IMR-90 (cell line): ENCODE data around the gene HOXA5. TPM values are rescaled to one million over a fixed set of nuclear protein-coding genes. Genes with fewer than 3 reads are reported as not detected.

Source experiments
- ATAC-seq: fragments of 200-7000 bp; cut with Tn5 transposase; 2 replicates; pipeline ENCODE4 v1.9.1; 2020; ENCODE audit warnings: low read depth, mild to moderate bottlenecking, moderate library complexity
- BruUV-seq: library from RNA; stranded (reverse); fragments of 400-500 nt; replicated peaks from 2 replicates; lab custom pipeline; 2021; lab: Mats Ljungman, UMichigan
- CTCF ChIA-PET: fragments of 300-600 bp; formaldehyde crosslinking; extraction: SDS; loops from one replicate; lab custom pipeline; 2021; ENCODE audit warnings: antibody characterized with exemption; lab: Yijun Ruan, JAX
- POLR2A ChIA-PET: fragments of 300-600 bp; sonication (Branson Sonifier 250); formaldehyde crosslinking; loops from one replicate; lab custom pipeline; 2022; ENCODE audit warnings: antibody characterized with exemption; ENCODE audit not compliant: unreplicated experiment; lab: Charles Lee
- DNase-seq: peaks from one replicate; pipeline ENCODE4 v3.0.0; 2013
- H2AFZ ChIP-seq: replicated peaks from 2 replicates; pipeline ENCODE3; 2013; ENCODE audit warnings: low read length, mild to moderate bottlenecking; ENCODE audit not compliant: poor library complexity
- H2AK5ac ChIP-seq: 2 replicates; pipeline ENCODE4 v1.6.1; 2013; ENCODE audit warnings: low read depth, low read length, inconsistent platforms
- H2AK9ac ChIP-seq: replicated peaks from 2 replicates; pipeline ENCODE3; 2013; ENCODE audit warnings: mild to moderate bottlenecking, low read depth, low read length, moderate library complexity; ENCODE audit not compliant: poor library complexity
- H2BK120ac ChIP-seq: 2 replicates; pipeline ENCODE4 v1.6.1; 2013; ENCODE audit warnings: low read depth, low read length, inconsistent platforms
- H2BK15ac ChIP-seq: 3 replicates; pipeline ENCODE4 v1.6.1; 2013; ENCODE audit warnings: low read depth, low read length, inconsistent platforms
- H2BK20ac ChIP-seq: 2 replicates; pipeline ENCODE4 v1.6.1; 2013; ENCODE audit warnings: low read depth, mild to moderate bottlenecking, inconsistent platforms, low read length, moderate library complexity
- H2BK5ac ChIP-seq: 2 replicates; pipeline ENCODE4 v1.6.1; 2013; ENCODE audit warnings: mild to moderate bottlenecking, low read depth, low read length, inconsistent platforms; ENCODE audit not compliant: poor library complexity, severe bottlenecking
- H3K14ac ChIP-seq: replicated peaks from 2 replicates; pipeline ENCODE4 v1.6.1; 2013; ENCODE audit warnings: low read depth, low read length, inconsistent platforms
- H3K18ac ChIP-seq: 2 replicates; pipeline ENCODE4 v1.6.1; 2013; ENCODE audit warnings: low read depth, low read length, control low read depth
- H3K23ac ChIP-seq: 2 replicates; pipeline ENCODE4 v1.6.1; 2013; ENCODE audit warnings: low read depth, low read length, inconsistent platforms
- H3K27ac ChIP-seq: 2 replicates; pipeline ENCODE4 v1.5.1; 2013; ENCODE audit warnings: mild to moderate bottlenecking, control low read depth, low read length; ENCODE audit not compliant: insufficient read depth
- H3K27me3 ChIP-seq: 2 replicates; pipeline ENCODE4 v1.6.1; 2013; ENCODE audit warnings: low read length; ENCODE audit not compliant: control insufficient read depth, insufficient read depth
- H3K36me3 ChIP-seq: 2 replicates; pipeline ENCODE4 v1.6.1; 2013; ENCODE audit warnings: low read length, mixed read lengths; ENCODE audit not compliant: control insufficient read depth, insufficient read depth
- H3K4ac ChIP-seq: 2 replicates; pipeline ENCODE4 v1.6.1; 2013; ENCODE audit warnings: low read depth, low read length, inconsistent platforms
- H3K4me1 ChIP-seq: 2 replicates; pipeline ENCODE4 v1.6.1; 2013; ENCODE audit warnings: low read length, mixed read lengths; ENCODE audit not compliant: control insufficient read depth, insufficient read depth
- H3K4me2 ChIP-seq: 2 replicates; pipeline ENCODE4 v1.6.1; 2013; ENCODE audit warnings: low read depth, mild to moderate bottlenecking, control low read depth, low read length, moderate library complexity
- H3K4me3 ChIP-seq: 2 replicates; pipeline ENCODE4 v1.5.1; 2013; ENCODE audit warnings: low read depth, mild to moderate bottlenecking, control low read depth, low read length, moderate library complexity; ENCODE audit not compliant: insufficient read depth
- H3K56ac ChIP-seq: 2 replicates; pipeline ENCODE4 v1.6.1; 2013; ENCODE audit warnings: low read length, inconsistent platforms; ENCODE audit not compliant: insufficient read depth; ENCODE audit errors: extremely low read depth
- H3K79me1 ChIP-seq, 2 experiments: 2 replicates each; pipeline ENCODE4 v1.6.1; 2013; ENCODE audit warnings: low read length in 2 of 2, inconsistent platforms in 1 of 2, low read depth in 1 of 2
- H3K9ac ChIP-seq: 2 replicates; pipeline ENCODE4 v1.6.1; 2013; ENCODE audit warnings: low read depth, low read length, control low read depth
- H3K9me1 ChIP-seq: 2 replicates; pipeline ENCODE4 v1.6.1; 2013; ENCODE audit warnings: low read length, inconsistent platforms; ENCODE audit not compliant: insufficient read depth
- H3K9me3 ChIP-seq: 2 replicates; pipeline ENCODE4 v1.6.1; 2013; ENCODE audit warnings: low read length; ENCODE audit not compliant: control insufficient read depth, insufficient read depth
- H4K20me1 ChIP-seq: 2 replicates; pipeline ENCODE4 v1.6.1; 2013; ENCODE audit warnings: low read length, inconsistent platforms; ENCODE audit not compliant: insufficient read depth
- H4K5ac ChIP-seq: 2 replicates; pipeline ENCODE4 v1.6.1; 2013; ENCODE audit warnings: mild to moderate bottlenecking, low read depth, low read length, control low read depth
- H4K8ac ChIP-seq, 2 experiments: 2 replicates each; pipeline ENCODE4 v1.6.1; 2013; ENCODE audit warnings: low read depth in 2 of 2, low read length in 2 of 2, control low read depth in 1 of 2, inconsistent platforms in 1 of 2
- H4K91ac ChIP-seq: 2 replicates; pipeline ENCODE4 v1.6.1; 2013; ENCODE audit warnings: low read depth, low read length, inconsistent platforms; ENCODE audit not compliant: insufficient read depth
- BHLHE40 ChIP-seq: fragments of 150-350 bp; IDR thresholded peaks from 2 replicates; pipeline ENCODE4 v1.6.1; 2016; ENCODE audit warnings: mild to moderate bottlenecking, low read depth, low read length
- CTCF ChIP-seq: conservative IDR thresholded peaks from 2 replicates; pipeline ENCODE4 v1.5.1; 2012; ENCODE audit warnings: mild to moderate bottlenecking, low read depth, low read length, improper control_type of control experiment
- ELK1 ChIP-seq: fragments of 150-350 bp; IDR thresholded peaks from 2 replicates; pipeline ENCODE4 v1.6.1; 2016; ENCODE audit warnings: low read depth, mild to moderate bottlenecking, low read length, moderate library complexity, borderline replicate concordance
- MAZ ChIP-seq: IDR thresholded peaks from 2 replicates; pipeline ENCODE4 v1.6.1; 2012; ENCODE audit warnings: low read depth, mild to moderate bottlenecking, low read length, improper control_type of control experiment, moderate library complexity, borderline replicate concordance
- MXI1 ChIP-seq: IDR thresholded peaks from 2 replicates; pipeline ENCODE4 v1.6.1; 2012; ENCODE audit warnings: low read depth, mild to moderate bottlenecking, low read length, moderate library complexity, borderline replicate concordance
- NFE2L2 ChIP-seq: fragments of 150-350 bp; IDR thresholded peaks from 2 replicates; pipeline ENCODE4 v1.6.1; 2016; ENCODE audit warnings: low read depth, mild to moderate bottlenecking, low read length
- POLR2A ChIP-seq: IDR thresholded peaks from 2 replicates; pipeline ENCODE4 v1.6.1; 2012; ENCODE audit warnings: mild to moderate bottlenecking, low read depth, low read length
- WGBS, 2 experiments: methylation state at CpG; one replicate each; pipeline versions ENCODE4 v1.1.5 to v1.1.7; 2013; ENCODE audit warnings: missing lambda C conversion rate in 2 of 2; ENCODE audit not compliant: insufficient read length in 1 of 2; ENCODE audit errors: extremely low coverage in 2 of 2; 5-methylcytosine and 5-hydroxymethylcytosine counted together
- dilution Hi-C: fragments of 300-500 bp; cut with HindIII; formaldehyde crosslinking; loops from one replicate; pipeline ENCODE4 v1.14.3; 2018; ENCODE audit warnings: low sequenced_read_pairs; ENCODE audit not compliant: unreplicated experiment
- in situ Hi-C: fragments of 300-500 bp; cut with MboI; formaldehyde crosslinking; loops from 3 replicates; pipeline ENCODE4 v1.14.3; 2019; ENCODE audit warnings: low sequenced_read_pairs, inconsistent platforms, mixed read lengths
- intact Hi-C: fragments of 100-400 bp; cut with micrococcal nuclease; formaldehyde crosslinking; loops from 2 replicates; pipeline ENCODE4 v1.10.0; 2022
- polyA plus RNA-seq, 3 experiments: library from polyadenylated mRNA; depleted of rRNA; stranded (reverse); fragments of >200 nt; gene quantifications; 2 replicates each; pipeline ENCODE4 v1.2.3, GENCODE V29; 2012; ENCODE audit warnings: low replicate concordance in 1 of 3
- total RNA-seq: library from RNA; depleted of rRNA; stranded (reverse); fragments of >200 nt; gene quantifications from 2 replicates; pipeline ENCODE4 v1.2.3, GENCODE V29; 2012

HOXA5 gene
- total and polyA plus RNA-seq, 2 of the 4 experiments (the other 2 are of a cell fraction), result 19.9 to 29.4 TPM

- ChIA-PET POLR2A (no interaction called here), CTCF (interaction anchor here (0.5 to 0.8 kb wide), 2 partner anchors 592 to 766 kb away, joined by 3 read pairs; no protein-coding TSS in a partner anchor)
- Histone ChIP-seq H3K4me2 (peak overlapping the region; percentile 69), H3K27me3 (peaks cover 91% of the 10 kb centered on the region), H2AK5ac (no peak overlapping the region), H3K4ac (no peak overlapping the region), H3K9me3 (peaks cover 13% of the 10 kb centered on the region; the same call in 1 of the 2 replicates), H4K91ac (no peak overlapping the region), H2BK20ac (no peak overlapping the region), H3K9ac (no peak overlapping the region), H3K27ac (no peak overlapping the region), H3K56ac (no peak overlapping the region), H3K4me1 (peaks cover 3% of the 10 kb centered on the region; the same call in 1 of the 2 replicates), H3K18ac (no peak overlapping the region), H2AFZ (peak overlapping the region; percentile 77), H2BK5ac (no peak overlapping the region), H3K36me3 (no peaks in the 10 kb centered on the region), H4K5ac (no peak overlapping the region), H3K14ac (no peak overlapping the region), H3K23ac (peak overlapping the region; percentile 25; the same call in 1 of the 2 replicates), H4K20me1 (peaks cover 17% of the 10 kb centered on the region; the same call in 1 of the 2 replicates), H2BK120ac (no peak overlapping the region), H2BK15ac (no peak overlapping the region), H3K4me3 (peak overlapping the region; percentile 41), H2AK9ac (no peak overlapping the region), H3K9me1 (no peaks in the 10 kb centered on the region), H3K79me1 (no peaks in the 10 kb centered on the region), H4K8ac (no peak overlapping the region)
- BruUV-seq, result no TSS peak
- no peak for TF ChIP-seq BHLHE40
- TF ChIP-seq POLR2A, result no peak
- TF ChIP-seq NFE2L2, result no peak
- no peak for TF ChIP-seq CTCF
- TF ChIP-seq ELK1, result no peak
- TF ChIP-seq MAZ, result no peak
- TF ChIP-seq MXI1, result no peak
- peak; percentile 27 for DNase-seq
- 1% methylated on average over 16 of the region's 72 CpGs; no CpG with 5 or more reads in 1 of the 2 experiments for WGBS, 2 experiments
- intact Hi-C loops, result no loop called here
- peak; percentile 57 for ATAC-seq
- dilution Hi-C loops, result no loop called here
- in situ Hi-C loops, result no loop called here
Observed at GRCh38 chr7:27184337-27185012, 41.0 kb upstream of the HOXA5 start.
